H7 (cell line): ENCODE results near the gene EWSR1. TPM values are rescaled to one million over a fixed set of nuclear protein-coding genes. Genes with fewer than 3 reads are reported as not detected.
A peak's percentile ranks its signal among the peaks of the same experiment; 100 is the strongest.

Experiments
- DNase-seq: peaks from one replicate; pipeline ENCODE4 v3.0.0; 2012
- H3K27me3 ChIP-seq: 2 replicates; pipeline ENCODE4 v1.6.0; 2011; ENCODE audit warnings: mild to moderate bottlenecking, low read length; ENCODE audit not compliant: control insufficient read depth, insufficient read depth
- H3K36me3 ChIP-seq: replicated peaks from 2 replicates; pipeline ENCODE4 v1.5.1; 2011; ENCODE audit warnings: low read length; ENCODE audit not compliant: control insufficient read depth, insufficient read depth
- H3K4me3 ChIP-seq: 2 replicates; pipeline ENCODE4 v1.5.1; 2011; ENCODE audit warnings: low read depth, mild to moderate bottlenecking, control low read depth, low read length, moderate library complexity; ENCODE audit not compliant: insufficient read depth
- total RNA-seq: library from RNA; depleted of rRNA; stranded (reverse); fragments of >200 nt; shearing (Covaris generic); gene quantifications from 2 replicates; pipeline ENCODE4 v1.2.3, GENCODE V29; 2014

The EWSR1 gene
- total RNA-seq, 1 experiment from 2014 or later, result 229 TPM

- peak; percentile 63 for DNase-seq
- Histone ChIP-seq H3K36me3 (no peaks in the 10 kb centered on the region), H3K4me3 (no peak overlapping the region), H3K27me3 (peaks cover 34% of the 10 kb centered on the region)
Measured at GRCh38 chr22:29311464-29312217, 43.6 kb downstream of the EWSR1 start.

DNA sequence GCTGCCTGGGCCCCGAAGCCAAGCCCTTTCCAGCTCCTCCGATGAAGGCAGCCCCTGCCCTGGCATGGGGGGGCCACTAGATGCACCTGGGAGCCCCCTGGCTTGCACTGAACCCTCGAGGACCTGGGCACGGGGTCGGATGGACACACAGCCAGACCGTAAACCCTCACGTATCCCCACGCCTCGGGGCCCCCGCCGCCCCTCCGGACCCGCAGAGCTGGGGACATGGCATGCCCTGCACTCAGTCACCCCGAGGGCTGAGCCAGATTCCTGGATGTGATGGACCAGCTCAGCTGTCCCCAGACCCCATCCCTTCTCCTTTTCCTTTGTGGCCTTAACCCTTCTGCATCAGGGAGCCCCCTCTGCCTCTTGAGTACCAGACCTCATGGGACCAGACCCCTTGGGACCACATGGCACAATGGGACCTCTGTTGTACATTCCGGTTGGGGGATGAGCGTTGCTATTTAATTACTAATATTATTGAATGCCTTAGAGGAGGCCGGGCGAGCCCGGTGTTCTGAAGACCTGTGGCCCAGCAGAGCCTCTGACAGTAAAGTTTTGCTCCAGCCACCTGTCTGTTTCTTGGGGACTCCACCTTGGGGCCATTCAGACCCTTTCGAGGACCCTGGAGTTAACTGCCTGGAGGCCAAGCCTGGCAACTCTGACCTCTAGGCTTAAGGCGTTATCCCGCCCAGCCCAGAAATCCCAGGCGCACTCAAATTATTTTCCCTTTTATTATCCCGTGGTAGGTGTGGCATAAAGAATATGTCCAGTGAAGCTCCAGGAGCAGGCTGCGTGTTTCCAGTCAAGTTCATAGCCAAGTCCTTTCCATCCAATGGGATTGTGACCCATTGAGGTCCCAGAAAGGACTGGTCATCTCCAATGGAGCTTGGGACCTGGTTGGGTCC, 44.4 kb downstream of the EWSR1 start:
- DNase-seq, result peak; percentile 47
- Histone ChIP-seq H3K36me3 (no peaks in the 10 kb centered on the region), H3K27me3 (peaks cover 40% of the 10 kb centered on the region), H3K4me3 (no peak overlapping the region)

GRCh38 chr22:29313126-29313575, 45.1 kb downstream of the EWSR1 start:
- peaks cover 40% of the 10 kb centered on the region for H3K27me3 ChIP-seq
- H3K36me3 ChIP-seq, result no peaks in the 10 kb centered on the region
- peak; percentile 97 for DNase-seq
- no peak overlapping the region for H3K4me3 ChIP-seq

DNA sequence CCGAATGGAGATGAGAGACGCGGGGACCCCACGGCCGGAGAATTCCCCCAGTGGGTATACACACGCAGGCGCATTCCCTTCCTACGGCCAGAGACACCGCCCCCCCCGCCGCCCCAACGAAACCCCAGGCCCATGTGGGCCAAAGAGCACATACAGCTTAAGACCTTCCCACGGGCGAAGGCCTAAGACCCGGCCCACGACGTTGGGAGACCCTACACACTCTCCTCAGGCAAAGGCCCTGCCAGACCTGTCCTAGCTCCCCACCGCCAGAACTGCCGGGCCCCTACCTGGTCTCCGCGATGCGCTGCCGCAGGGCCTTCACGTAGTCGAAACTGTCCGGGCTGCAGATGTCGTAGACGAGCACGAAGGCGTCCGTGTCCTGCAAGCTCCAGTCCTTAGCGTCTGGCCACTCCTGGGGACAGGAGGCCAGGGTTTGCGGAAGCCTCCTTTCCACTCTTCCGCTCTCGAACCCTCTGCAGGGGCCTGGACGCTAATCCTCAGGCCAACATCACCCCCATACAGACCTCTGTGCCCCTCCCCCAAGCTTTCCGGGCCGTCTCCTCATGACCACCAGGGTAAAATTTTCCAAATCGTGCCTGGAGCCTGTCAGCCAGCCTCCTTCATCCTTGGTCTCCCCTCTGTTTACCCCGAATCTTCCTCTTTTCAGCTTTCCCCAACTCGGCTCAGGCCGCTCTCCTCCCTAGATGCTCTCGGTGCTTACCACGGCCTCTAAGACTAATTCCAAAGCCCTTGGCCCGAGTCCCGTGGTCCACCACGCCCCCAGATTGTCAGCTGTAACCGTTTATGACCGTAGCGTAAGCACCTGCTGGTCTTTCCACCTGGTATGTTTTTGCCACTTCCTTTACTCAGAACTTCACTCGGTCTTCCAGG, 45.8 kb downstream of the EWSR1 start:
- DNase-seq, result peak; percentile 62
- H3K36me3 ChIP-seq, result no peaks in the 10 kb centered on the region
- no peak overlapping the region for H3K4me3 ChIP-seq
- H3K27me3 ChIP-seq, result peaks cover 40% of the 10 kb centered on the region

DNA sequence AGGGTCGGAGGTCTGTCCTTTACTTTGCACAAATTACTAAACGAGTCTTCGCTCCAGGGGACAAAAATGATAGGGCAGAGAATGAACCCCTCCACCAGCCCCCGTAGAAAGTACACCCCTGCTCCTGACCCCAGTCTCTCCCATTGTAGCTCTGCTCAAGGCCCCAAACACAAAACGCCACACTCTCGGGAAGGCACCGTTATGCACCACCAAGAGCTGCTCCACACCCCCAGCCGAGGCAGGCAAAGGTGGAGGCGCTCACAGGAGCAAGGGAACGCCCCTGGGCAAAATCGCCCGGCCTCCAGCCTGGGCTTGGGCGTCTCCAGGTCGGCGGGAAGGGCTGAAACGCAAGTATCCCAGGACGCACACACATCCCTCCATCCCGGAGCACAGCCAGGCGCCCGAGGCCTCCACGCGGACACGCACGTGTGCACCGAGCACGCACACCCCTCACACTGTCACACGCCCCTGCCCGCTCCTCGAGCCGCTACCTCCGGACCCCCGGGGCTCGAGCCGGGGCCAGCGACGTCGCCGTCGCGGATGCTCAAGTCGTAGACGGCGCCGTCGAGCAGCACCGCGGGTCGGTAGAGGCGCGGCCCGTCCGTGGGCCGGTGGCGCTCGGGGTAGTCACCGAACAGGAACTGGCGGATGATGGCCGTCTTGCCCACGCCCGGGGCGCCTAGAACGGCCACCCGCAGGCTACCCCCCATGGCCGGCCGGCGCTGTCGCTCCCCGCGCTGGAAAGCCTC, 46.6 kb downstream of the EWSR1 start:
- Histone ChIP-seq H3K27me3 (peaks cover 40% of the 10 kb centered on the region), H3K4me3 (peak overlapping the region; percentile 37), H3K36me3 (no peaks in the 10 kb centered on the region)
- DNase-seq, result peak; percentile 87

DNA sequence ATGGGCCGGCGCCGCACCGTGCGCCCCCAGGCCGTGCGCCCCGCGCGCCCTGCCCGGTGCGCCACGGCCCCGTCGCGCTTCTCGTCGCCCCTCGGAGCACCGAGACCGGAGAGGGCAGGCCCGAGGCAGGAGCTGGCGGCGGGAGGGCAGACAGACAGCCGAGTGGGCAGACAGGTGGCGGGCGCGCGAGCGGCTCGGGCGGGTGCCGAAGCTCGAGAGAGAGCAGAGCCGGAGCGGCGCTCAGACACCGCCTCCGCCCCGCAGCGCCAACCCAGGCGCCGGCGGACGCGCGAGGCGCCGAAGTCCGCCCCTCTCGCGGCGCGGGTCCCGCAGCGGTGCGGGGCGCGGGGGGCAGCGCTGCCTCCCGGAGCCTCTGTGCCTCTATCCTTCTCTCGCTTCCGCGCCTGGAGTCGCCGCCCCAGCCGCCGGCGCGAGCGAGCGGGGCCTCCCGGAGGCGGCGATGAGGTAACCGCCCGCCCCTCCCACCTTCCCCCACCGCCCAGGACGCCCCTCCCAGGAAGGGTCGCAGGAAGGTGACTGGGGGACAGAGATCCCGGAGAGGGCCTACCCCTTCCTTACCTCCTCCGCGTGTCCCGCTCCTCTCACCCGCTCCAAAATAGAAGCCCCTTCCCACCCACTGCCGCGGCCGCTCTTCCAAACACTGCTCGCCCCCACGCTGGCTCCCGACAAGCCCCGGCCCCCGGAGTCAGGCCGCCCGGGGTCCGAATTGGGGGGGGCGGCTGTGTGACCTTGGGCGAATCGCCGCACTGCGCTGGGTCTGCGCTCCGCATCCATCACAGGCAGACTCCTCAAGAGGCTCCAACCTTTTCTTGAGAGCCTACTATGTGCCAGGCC, 47.4 kb downstream of the EWSR1 start, which contains the start of gene RASL10A:
Gene RASL10A (minus strand): TSS at position 412 of the 855 bp plus-strand sequence. CDS start 451 bp downstream, outside the sequence.
- peaks cover 40% of the 10 kb centered on the region for H3K27me3 ChIP-seq
- peak within 1 kb of the TSS; percentile 37 for H3K4me3 ChIP-seq
- no peaks in the 10 kb centered on the region for H3K36me3 ChIP-seq
- peak; percentile 92 for DNase-seq

DNA sequence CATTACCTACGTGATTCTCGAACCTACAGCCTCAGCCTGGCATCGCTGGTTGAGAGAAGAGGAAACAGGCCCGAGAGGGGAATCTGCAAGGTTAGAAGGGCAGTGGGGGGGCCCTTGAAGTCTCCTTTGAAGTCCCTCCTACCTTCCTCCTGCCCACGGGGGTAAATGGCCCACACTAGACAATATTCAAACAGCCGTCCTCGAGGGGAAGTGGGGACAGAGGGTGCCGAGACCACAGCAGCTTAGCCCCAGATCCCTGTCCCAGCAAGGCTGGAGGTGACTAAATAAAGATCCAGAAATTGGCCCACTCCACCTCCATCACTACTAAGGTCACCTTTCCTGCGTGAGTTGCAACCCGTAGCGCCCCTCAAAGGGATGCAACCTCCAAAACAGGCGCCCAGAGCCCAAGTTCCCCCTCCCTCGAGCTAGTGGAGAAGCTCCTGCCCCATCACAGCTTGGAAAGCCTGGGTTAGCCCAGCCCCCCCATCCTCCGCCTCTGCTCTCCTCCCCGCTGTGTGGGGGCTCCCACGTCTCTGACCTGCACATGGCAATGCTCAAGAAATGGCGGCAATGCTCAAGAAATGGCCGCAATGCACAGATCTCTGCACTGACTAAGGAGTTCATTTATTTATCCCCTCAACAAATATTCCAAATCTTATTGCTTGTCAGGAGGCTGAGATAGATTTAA, 48.2 kb downstream of the EWSR1 start:
- DNase-seq, result peak; percentile 63
- Histone ChIP-seq H3K36me3 (no peaks in the 10 kb centered on the region), H3K27me3 (peaks cover 40% of the 10 kb centered on the region), H3K4me3 (peak overlapping the region; percentile 37)

DNA sequence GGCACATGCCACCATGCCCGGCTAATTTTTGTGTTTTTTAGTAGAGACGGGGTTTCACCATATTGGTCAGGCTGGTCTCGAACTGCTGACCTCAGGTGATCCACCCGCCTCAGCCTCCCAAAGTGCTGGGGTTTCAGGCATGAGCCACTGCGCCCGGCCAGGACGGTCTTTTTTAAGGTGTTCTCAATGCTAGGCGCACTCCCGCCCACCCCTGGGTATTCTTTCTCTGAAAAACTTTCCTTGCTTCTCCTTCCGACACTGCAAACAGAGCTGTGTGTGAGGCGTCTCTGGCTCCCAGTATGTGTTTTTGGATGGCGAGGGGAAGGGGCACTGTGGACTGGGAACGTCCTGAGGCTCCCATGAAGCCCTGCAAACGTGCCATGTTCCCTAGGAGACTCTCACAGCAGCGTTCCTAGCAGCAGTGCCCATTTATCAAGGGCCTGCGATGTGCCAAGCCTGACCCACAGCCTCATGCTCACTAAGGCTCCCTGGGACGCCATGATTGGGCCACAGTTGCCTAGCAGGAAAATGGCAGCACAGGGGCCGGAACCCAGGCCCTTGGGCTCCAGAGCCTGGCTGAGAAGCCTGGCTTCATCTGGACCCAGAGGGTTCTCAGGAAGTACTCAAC, 49.9 kb downstream of the EWSR1 start:
- DNase-seq, result no peak

DNA sequence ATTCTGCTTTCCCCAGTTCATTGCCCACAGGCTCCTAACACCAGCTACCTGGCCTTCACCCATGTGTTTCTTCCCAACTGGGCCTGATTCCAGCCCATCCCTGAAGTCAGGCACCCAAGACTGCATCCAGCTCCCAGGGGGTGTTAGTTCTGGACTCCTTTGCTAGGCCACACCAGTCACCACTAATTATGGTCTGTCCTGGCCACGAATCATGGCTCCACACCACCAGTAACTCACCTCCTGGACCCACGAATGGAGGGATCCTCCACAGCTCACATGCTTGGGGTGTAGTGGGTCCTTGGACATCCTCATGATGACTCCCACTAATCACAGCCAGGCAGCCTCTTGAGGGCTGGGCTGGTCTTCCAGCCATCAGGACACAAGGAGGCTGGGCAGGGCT, 51.0 kb downstream of the EWSR1 start:
- peaks cover 29% of the 10 kb centered on the region for H3K27me3 ChIP-seq
- no peak for DNase-seq
- no peaks in the 10 kb centered on the region for H3K36me3 ChIP-seq
- H3K4me3 ChIP-seq, result no peak overlapping the region

More for the DNA sequence above, 49.9 kb downstream of the EWSR1 start:
- no peaks in the 10 kb centered on the region for H3K36me3 ChIP-seq
- H3K4me3 ChIP-seq, result no peak overlapping the region
- H3K27me3 ChIP-seq, result peaks cover 39% of the 10 kb centered on the region

- Histone ChIP-seq H3K27me3 (peaks cover 14% of the 10 kb centered on the region), H3K36me3 (no peaks in the 10 kb centered on the region), H3K4me3 (no peak overlapping the region)
- no peak for DNase-seq
Measured at GRCh38 chr22:29320546-29320945, 52.5 kb downstream of the EWSR1 start.

DNA sequence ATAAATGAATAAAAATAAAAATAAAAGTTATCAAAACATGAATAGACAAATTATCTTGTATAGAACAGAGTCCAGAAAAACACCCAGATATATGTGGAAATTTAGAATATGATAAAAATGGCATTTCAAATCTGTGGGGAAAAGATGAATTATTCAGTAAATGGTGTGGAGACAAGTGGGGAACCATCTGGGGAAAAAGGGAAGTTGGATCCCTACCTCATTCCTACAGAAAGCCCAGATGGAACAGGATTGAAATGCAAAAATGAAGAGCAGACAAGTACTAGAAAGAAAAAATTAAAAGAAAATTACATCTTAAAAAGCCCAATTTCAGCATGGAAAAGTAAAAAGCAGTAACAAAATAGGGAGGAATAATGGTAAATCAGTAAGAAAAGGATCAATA, 55.6 kb downstream of the EWSR1 start:
- DNase-seq, result no peak
- no peak overlapping the region for H3K4me3 ChIP-seq
- 0 out of 2 replicates have a peak, but pooled peaks cover 2% of the 10 kb centered on the region for H3K36me3 ChIP-seq
- H3K27me3 ChIP-seq, result no peaks in the 10 kb centered on the region

DNA sequence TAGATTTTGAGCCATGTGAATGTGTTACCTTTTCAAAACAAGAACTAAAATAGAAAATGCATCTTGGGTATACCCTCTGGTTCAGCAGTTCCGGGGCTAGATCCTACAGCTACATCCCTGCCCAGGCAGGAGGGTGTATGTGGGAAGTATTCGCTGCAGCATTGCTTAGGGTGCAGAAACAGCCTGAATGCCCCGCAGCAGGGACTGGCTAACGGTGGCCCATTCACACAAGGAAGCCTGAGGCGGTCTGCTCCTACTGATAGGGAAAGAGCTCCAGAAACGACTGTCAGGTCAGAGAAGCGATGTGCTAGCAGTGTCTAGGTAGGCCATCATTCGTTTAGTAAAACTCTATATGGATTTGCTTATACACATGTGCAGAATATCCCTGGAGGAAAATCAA, 57.3 kb downstream of the EWSR1 start:
- no peak for DNase-seq
- no peak overlapping the region for H3K4me3 ChIP-seq
- H3K27me3 ChIP-seq, result no peaks in the 10 kb centered on the region
- peaks cover 4% of the 10 kb centered on the region; the same call in 1 of the 2 replicates for H3K36me3 ChIP-seq
